Measurements from ENCODE around the gene LGALS14.

GRCh38 chr19:39745643-39746042, 41.4 kb downstream of the LGALS14 start:
- TF ChIP-seq POLR2A (IDR thresholded peaks at IDR 0.05): no peak
- TF ChIP-seq, protein P1, sequence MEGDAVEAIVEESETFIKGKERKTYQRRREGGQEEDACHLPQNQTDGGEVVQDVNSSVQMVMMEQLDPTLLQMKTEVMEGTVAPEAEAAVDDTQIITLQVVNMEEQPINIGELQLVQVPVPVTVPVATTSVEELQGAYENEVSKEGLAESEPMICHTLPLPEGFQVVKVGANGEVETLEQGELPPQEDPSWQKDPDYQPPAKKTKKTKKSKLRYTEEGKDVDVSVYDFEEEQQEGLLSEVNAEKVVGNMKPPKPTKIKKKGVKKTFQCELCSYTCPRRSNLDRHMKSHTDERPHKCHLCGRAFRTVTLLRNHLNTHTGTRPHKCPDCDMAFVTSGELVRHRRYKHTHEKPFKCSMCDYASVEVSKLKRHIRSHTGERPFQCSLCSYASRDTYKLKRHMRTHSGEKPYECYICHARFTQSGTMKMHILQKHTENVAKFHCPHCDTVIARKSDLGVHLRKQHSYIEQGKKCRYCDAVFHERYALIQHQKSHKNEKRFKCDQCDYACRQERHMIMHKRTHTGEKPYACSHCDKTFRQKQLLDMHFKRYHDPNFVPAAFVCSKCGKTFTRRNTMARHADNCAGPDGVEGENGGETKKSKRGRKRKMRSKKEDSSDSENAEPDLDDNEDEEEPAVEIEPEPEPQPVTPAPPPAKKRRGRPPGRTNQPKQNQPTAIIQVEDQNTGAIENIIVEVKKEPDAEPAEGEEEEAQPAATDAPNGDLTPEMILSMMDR (IDR thresholded peaks at IDR 0.05): no peak

All from esophagus squamous epithelium (tissue), 4 donors.